Mesothelial cell of epicardium (in vitro differentiated cells): Measurements from ENCODE around the gene HS6ST3. TPM values are rescaled to one million over a fixed set of nuclear protein-coding genes. Genes with fewer than 3 reads are reported as not detected.

ENCODE experiments used
- DNase-seq, 2 experiments: peaks; one replicate each; pipeline ENCODE4 v3.0.0; 2021; ENCODE audit warnings: low spot score in 2 of 2; ENCODE audit not compliant: unreplicated experiment in 2 of 2
- H3K27ac Mint-ChIP-seq: 2 replicates; pipeline ENCODE4 v1.8.0; 2021; ENCODE audit warnings: mixed read lengths
- H3K27me3 Mint-ChIP-seq: 2 replicates; pipeline ENCODE4 v1.8.0; 2021; ENCODE audit warnings: low read depth, mixed read lengths
- H3K36me3 Mint-ChIP-seq: 2 replicates; pipeline ENCODE4 v1.8.0; 2021; ENCODE audit warnings: mixed read lengths
- H3K4me1 Mint-ChIP-seq: 2 replicates; pipeline ENCODE4 v1.8.0; 2021; ENCODE audit warnings: mixed read lengths
- H3K4me3 Mint-ChIP-seq: 2 replicates; pipeline ENCODE4 v1.8.0; 2021; ENCODE audit warnings: mild to moderate bottlenecking, moderate library complexity, mixed read lengths
- H3K9me3 Mint-ChIP-seq: 2 replicates; pipeline ENCODE4 v1.8.0; 2021; ENCODE audit warnings: mixed read lengths
- total RNA-seq: library from RNA; stranded (reverse); gene quantifications from 3 replicates; pipeline ENCODE4 v1.2.1, GENCODE V29; 2021
- TF ChIP-seq, protein P1 (sequence below): fragments of 200-600 bp; sonication (generic); IDR thresholded peaks from one replicate; pipeline ENCODE4 v1.5.0; 2021; ENCODE audit warnings: antibody characterized with exemption; ENCODE audit not compliant: unreplicated experiment

Gene HS6ST3
- total RNA-seq, 1 donor from 2014 or later: 0.60 TPM

DNA sequence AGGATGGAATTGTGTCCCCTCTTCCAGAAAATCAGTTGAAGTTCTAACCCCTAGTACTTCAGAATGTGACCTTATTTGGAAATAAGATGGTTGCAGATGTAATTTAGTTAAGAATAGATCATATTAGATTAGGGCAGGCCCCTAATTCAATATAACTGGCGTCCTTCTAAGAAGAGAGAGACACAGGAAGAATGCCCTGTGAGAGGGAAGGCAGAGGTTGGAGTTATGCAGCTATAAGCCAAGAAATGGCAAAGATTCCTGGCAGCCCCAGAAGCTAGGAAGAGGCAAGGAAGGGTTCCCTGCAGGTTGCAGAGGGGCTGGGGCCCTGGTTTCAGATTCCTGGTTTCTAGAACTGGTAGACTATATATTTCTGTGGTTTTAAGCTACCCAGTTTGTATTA lies 30.0 kb downstream of the HS6ST3 start:
- H3K4me3 Mint-ChIP-seq: no peak overlapping the region
- H3K27ac Mint-ChIP-seq: no peak overlapping the region
- H3K9me3 Mint-ChIP-seq: peaks cover 4% of the 10 kb centered on the region
- peaks cover 11% of the 10 kb centered on the region for H3K4me1 Mint-ChIP-seq
- TF ChIP-seq, protein P1, sequence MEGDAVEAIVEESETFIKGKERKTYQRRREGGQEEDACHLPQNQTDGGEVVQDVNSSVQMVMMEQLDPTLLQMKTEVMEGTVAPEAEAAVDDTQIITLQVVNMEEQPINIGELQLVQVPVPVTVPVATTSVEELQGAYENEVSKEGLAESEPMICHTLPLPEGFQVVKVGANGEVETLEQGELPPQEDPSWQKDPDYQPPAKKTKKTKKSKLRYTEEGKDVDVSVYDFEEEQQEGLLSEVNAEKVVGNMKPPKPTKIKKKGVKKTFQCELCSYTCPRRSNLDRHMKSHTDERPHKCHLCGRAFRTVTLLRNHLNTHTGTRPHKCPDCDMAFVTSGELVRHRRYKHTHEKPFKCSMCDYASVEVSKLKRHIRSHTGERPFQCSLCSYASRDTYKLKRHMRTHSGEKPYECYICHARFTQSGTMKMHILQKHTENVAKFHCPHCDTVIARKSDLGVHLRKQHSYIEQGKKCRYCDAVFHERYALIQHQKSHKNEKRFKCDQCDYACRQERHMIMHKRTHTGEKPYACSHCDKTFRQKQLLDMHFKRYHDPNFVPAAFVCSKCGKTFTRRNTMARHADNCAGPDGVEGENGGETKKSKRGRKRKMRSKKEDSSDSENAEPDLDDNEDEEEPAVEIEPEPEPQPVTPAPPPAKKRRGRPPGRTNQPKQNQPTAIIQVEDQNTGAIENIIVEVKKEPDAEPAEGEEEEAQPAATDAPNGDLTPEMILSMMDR: no peak
- DNase-seq: no peak
- no peaks in the 10 kb centered on the region for H3K27me3 Mint-ChIP-seq
- no peaks in the 10 kb centered on the region for H3K36me3 Mint-ChIP-seq

DNA sequence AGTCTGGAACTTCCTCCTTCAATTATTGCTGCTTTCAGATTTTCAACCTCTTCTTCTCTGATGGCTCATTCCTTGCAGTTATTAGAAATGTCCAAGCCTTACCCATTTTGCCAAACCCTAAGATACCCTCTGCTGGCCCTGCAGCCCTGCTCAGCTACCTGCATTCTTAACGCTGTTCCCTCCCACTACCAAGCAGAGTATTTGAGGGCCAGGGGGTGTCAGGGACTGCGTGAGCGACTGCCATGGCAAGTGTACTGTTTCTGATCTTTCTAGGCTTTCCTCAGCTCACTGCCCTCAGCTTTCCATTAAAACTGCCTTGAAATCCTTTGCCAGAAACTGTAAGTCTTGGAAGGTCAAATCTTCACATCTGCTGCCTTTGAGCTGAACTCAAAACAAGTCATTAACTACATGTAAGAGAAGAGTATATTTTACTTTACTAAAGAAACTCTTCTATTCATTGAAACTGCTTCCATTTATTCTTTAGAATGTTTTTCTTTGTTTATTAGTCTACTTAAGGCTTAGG lies 41.0 kb downstream of the HS6ST3 start:
- no peak overlapping the region for H3K27ac Mint-ChIP-seq
- no peak overlapping the region for H3K4me3 Mint-ChIP-seq
- no peaks in the 10 kb centered on the region for H3K27me3 Mint-ChIP-seq
- H3K36me3 Mint-ChIP-seq: no peaks in the 10 kb centered on the region
- H3K9me3 Mint-ChIP-seq: peaks cover 3% of the 10 kb centered on the region
- DNase-seq: no peak
- TF ChIP-seq, protein P1: no peak
- H3K4me1 Mint-ChIP-seq: peaks cover 4% of the 10 kb centered on the region

DNA sequence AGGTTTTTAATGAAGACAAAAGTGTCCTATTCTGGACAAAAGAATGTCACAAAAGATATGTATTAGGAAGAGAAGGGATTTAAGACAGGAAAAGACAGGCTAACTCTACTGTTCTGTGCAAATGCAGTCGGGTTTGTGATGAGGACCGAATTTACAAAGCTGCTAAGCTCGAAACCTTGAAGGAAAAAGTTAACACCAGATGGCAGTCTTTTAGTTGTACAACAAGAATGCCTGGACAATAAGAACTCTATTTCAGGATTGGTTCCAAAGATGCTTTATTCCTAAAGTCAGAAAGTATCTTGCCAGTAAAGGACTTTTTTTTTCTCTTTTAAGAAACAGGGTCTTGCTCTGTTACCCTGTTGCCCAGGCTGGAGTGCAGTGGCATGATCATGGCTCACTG lies 51.1 kb downstream of the HS6ST3 start:
- Mint-ChIP-seq H3K27me3 (no peaks in the 10 kb centered on the region), H3K36me3 (no peaks in the 10 kb centered on the region), H3K27ac (no peak overlapping the region), H3K9me3 (peaks cover 4% of the 10 kb centered on the region), H3K4me1 (no peaks in the 10 kb centered on the region), H3K4me3 (no peak overlapping the region)
- TF ChIP-seq, protein P1: no peak
- no peak for DNase-seq

DNA sequence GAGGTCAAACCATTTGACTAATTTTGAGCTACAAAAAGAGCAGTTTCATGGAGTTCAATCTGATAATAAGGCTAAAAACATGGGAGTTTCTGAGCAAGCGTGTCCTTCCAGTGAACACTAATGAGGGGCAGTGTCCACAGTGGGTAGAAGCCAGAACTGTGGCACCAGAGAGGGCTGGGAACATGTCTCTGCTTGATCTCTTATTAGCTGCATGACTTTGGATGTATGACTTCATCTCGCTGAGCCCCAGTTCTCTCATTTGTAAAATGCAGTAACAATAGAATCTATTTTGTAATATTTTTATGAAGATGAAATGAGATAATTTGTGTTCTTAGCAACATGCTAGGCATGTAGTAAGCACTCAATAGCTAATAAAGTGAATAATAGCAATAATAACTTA lies 69.8 kb downstream of the HS6ST3 start:
- peaks cover 5% of the 10 kb centered on the region for H3K27me3 Mint-ChIP-seq
- TF ChIP-seq, protein P1: no peak
- no peak overlapping the region for H3K4me3 Mint-ChIP-seq
- H3K9me3 Mint-ChIP-seq: no peaks in the 10 kb centered on the region
- peaks cover 6% of the 10 kb centered on the region for H3K4me1 Mint-ChIP-seq
- H3K36me3 Mint-ChIP-seq: no peaks in the 10 kb centered on the region
- no peak overlapping the region for H3K27ac Mint-ChIP-seq
- DNase-seq: no peak

DNA sequence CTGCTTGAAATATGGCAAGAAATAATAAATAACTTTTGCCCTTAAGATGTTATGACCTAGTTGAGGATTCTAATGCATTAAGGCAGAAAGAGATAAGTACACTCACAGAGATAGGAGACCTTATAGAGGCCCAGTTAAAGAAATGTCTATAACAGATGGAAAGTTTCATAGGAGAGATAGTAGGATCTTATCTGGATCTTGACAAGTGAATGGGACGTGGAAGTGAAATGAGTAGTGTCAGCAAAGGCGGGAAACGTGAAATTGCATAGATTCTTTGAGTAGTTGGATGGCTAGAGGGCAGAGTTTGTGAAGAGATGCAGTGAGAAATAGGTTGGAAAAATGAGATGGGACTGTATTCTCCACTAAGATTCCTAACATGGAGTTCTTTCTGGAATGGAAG lies 71.2 kb downstream of the HS6ST3 start:
- H3K27ac Mint-ChIP-seq: no peak overlapping the region
- H3K9me3 Mint-ChIP-seq: no peaks in the 10 kb centered on the region
- H3K4me3 Mint-ChIP-seq: no peak overlapping the region
- H3K36me3 Mint-ChIP-seq: no peaks in the 10 kb centered on the region
- H3K4me1 Mint-ChIP-seq: peaks cover 6% of the 10 kb centered on the region
- DNase-seq: no peak
- TF ChIP-seq, protein P1: no peak
- H3K27me3 Mint-ChIP-seq: peaks cover 5% of the 10 kb centered on the region

DNA sequence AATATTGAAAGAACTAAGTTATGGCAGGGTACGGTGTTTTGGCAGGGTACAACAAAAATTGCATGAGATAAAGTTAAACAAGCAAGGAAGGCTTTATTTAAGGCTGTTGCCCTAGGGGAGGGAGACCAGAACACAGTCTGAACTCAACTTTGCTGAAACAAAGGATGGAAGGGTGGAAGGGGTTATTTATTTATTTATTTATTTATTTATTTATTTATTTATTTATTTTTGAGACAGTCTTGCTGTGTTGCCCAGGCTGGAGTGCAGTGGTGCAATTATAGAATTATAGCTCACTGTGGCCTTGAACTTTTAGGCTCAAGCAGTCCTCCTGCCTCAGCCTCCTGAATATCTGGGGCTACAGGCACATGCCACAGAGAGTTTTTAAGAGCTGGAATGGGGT lies 75.9 kb downstream of the HS6ST3 start:
- H3K9me3 Mint-ChIP-seq: no peaks in the 10 kb centered on the region
- no peaks in the 10 kb centered on the region for H3K27me3 Mint-ChIP-seq
- H3K4me3 Mint-ChIP-seq: no peak overlapping the region
- TF ChIP-seq, protein P1: no peak
- H3K27ac Mint-ChIP-seq: no peak overlapping the region
- no peaks in the 10 kb centered on the region for H3K36me3 Mint-ChIP-seq
- H3K4me1 Mint-ChIP-seq: peaks cover 5% of the 10 kb centered on the region
- DNase-seq: no peak
